ENCODE results near the gene BNC2.
"Not testable (repeated sequence)": the region's sequence is repeated elsewhere in the genome, so short reads cannot be mapped to it uniquely, and the experiment has no call there.

BNC2 gene

DNA sequence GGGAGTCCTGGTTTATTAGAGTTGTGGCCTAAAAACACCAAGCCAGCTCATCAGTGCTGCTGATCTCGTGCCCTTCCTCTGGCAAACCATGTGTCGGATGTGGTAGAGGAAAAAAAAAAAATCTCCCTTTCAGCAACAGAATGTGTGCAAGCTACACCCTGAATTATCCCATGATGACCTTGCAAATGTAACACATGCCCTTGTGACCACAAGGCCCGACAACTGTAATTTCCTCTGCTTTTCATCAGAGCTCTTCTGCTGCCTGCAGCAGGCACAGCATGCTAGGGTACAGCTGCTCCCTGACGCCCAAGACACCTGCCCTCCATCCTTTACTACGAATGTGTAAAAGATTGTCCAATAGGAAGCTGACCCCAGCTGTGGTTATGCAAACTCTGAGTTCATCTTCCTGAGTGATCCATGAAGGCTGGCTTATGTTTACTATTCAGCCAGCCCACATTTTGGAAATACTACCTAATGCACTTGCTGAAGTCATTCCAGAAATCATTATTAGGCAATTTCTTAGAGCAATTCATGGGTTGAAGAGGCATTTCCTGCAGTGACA lies 14.6 kb upstream of the BNC2 start:
- Histone ChIP-seq H3K27me3 (ENCODE audit: control insufficient read depth, insufficient read depth, low read length) (no peaks in the 10 kb centered on the region), H3K36me3 (ENCODE audit: insufficient read depth, low read length) (no peaks in the 10 kb centered on the region), H3K9me3 (replicated peaks; ENCODE audit: low read length) (no peaks in the 10 kb centered on the region), H3K4me3 (ENCODE audit: low read length) (no peak overlapping the region), H3K4me1 (ENCODE audit: control insufficient read depth, insufficient read depth, low read length) (peaks cover 11% of the 10 kb centered on the region), H3K9ac (ENCODE audit: low read depth, low read length) (no peak overlapping the region), H3K4me2 (ENCODE audit: low read length) (no peak overlapping the region)

DNA sequence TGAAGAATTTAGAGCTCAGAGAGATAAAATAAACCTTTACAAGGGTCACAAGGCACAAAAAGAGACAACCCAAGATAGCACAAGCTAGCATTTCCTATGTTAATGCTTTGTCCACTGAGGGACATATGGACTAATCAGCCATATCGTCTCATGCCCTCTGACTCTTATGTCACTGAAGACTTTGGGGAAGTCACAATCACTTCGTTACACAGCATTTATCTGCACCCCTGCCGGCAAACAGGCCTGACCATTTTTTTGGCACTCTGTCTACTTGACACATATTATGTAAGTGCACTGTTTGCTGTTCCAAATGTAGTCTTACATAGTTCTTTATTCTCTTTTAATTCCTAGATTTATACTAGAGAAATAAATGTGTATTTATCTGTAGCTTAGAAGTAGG lies 13.9 kb upstream of the BNC2 start:
- H3K4me1 ChIP-seq (ENCODE audit: control insufficient read depth, insufficient read depth, low read length) = peaks cover 11% of the 10 kb centered on the region
- H3K4me2 ChIP-seq (ENCODE audit: low read length) = no peak overlapping the region
- H3K27me3 ChIP-seq (ENCODE audit: control insufficient read depth, insufficient read depth, low read length) = no peaks in the 10 kb centered on the region
- H3K9me3 ChIP-seq (replicated peaks; ENCODE audit: low read length) = no peaks in the 10 kb centered on the region
- no peak overlapping the region for H3K9ac ChIP-seq (ENCODE audit: low read depth, low read length)
- no peaks in the 10 kb centered on the region for H3K36me3 ChIP-seq (ENCODE audit: insufficient read depth, low read length)
- H3K4me3 ChIP-seq (ENCODE audit: low read length) = no peak overlapping the region

DNA sequence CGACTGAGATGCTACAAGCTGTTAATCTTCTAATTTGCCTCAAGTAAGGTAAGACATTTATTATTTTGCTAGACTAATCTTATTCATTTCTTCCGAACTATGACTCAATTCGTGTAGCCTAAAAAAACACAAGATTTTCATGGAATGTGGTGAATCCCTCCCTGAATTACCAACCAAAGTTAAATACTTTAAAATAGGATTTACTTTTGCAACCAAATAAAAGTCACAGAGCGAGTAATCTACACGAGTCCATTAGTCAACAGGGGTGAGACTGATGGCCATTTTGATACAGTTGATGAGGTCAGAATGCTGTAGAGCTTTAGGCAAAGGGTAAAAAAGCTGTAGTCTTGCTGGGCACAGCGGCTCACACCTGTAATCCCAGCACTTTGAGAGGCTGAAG lies 13.1 kb upstream of the BNC2 start:
- H3K9ac ChIP-seq (ENCODE audit: low read depth, low read length) = no peak overlapping the region
- no peaks in the 10 kb centered on the region for H3K9me3 ChIP-seq (replicated peaks; ENCODE audit: low read length)

DNA sequence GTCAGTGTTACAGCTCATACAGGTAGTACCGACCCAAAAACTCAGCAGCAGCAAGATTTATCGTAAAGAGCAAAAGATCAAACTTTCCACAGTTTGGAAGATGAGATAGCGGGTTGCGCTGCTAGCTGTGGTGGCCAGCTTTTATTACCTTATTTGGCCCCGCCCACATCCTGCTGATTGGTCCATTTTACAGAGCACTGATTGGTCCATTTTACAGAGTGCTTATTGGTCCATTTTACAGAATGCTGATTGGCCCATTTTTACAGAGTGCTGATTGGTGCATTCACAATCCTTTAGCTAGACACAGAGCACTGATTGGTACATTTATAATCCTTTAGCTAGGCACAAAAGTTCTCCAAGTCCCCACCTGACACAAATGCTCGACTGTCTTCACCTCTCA lies 12.0 kb upstream of the BNC2 start:
- not testable (repeated sequence) for H3K4me3 ChIP-seq (ENCODE audit: low read length); H3K36me3 ChIP-seq (ENCODE audit: insufficient read depth, low read length); H3K9ac ChIP-seq (ENCODE audit: low read depth, low read length); H3K9me3 ChIP-seq (replicated peaks; ENCODE audit: low read length); H3K4me2 ChIP-seq (ENCODE audit: low read length); H3K27me3 ChIP-seq (ENCODE audit: control insufficient read depth, insufficient read depth, low read length)
- H3K4me1 ChIP-seq (ENCODE audit: control insufficient read depth, insufficient read depth, low read length) = peaks cover 11% of the 10 kb centered on the region

More for the DNA sequence above, 13.1 kb upstream of the BNC2 start:
- Histone ChIP-seq H3K4me1 (ENCODE audit: control insufficient read depth, insufficient read depth, low read length) (peaks cover 11% of the 10 kb centered on the region), H3K36me3 (ENCODE audit: insufficient read depth, low read length) (no peaks in the 10 kb centered on the region), H3K4me2 (ENCODE audit: low read length) (no peak overlapping the region), H3K4me3 (ENCODE audit: low read length) (no peak overlapping the region), H3K27me3 (ENCODE audit: control insufficient read depth, insufficient read depth, low read length) (no peaks in the 10 kb centered on the region)

DNA sequence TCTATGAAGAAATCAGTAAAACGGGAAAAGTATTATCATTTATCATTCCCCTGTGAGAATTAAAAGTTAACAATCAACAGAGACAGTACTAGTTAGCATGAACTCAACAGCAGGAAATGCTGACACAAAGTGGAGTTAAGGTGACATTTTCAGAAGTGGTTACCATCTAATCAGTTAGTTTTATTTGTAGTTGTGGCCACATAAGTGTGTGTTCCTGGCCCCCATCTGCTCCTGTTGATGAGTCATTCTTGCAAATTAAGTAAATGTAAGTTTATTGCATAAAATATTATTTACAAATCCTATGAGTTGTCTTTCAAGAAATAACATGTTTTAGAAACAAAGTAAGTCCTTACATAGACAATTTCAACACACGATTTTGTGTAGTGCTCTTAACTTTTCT lies 8.9 kb upstream of the BNC2 start:
- H3K27me3 ChIP-seq (ENCODE audit: control insufficient read depth, insufficient read depth, low read length) = no peaks in the 10 kb centered on the region
- H3K36me3 ChIP-seq (ENCODE audit: insufficient read depth, low read length) = no peaks in the 10 kb centered on the region
- peaks cover 3% of the 10 kb centered on the region for H3K4me1 ChIP-seq (ENCODE audit: control insufficient read depth, insufficient read depth, low read length)
- no peak overlapping the region for H3K4me2 ChIP-seq (ENCODE audit: low read length)
- no peak overlapping the region for H3K9ac ChIP-seq (ENCODE audit: low read depth, low read length)
- no peaks in the 10 kb centered on the region for H3K9me3 ChIP-seq (replicated peaks; ENCODE audit: low read length)
- no peak overlapping the region for H3K4me3 ChIP-seq (ENCODE audit: low read length)

DNA sequence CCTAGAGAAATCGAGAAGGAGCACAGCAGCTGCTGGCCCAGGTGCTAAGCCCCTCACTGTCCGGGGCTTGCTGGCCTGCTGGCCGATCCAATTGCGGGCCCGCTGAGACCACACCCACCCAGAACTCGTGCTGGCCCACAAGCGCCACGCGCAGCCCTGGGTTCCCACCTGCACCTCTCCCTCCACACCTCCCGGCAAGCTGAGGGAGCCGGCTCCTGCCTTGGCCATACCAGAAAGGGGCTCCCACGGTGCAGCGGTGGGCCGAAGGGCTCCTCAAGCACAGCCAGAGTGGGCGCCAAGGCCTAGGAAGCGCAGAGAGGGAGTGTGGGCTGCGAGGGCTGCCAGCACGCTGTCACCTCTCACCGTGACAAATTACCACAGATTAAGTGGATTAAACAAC lies 6.8 kb upstream of the BNC2 start:
- Histone ChIP-seq H3K27me3 (ENCODE audit: control insufficient read depth, insufficient read depth, low read length) (no peaks in the 10 kb centered on the region), H3K9ac (ENCODE audit: low read depth, low read length) (no peak overlapping the region), H3K9me3 (replicated peaks; ENCODE audit: low read length) (no peaks in the 10 kb centered on the region), H3K36me3 (ENCODE audit: insufficient read depth, low read length) (no peaks in the 10 kb centered on the region), H3K4me1 (ENCODE audit: control insufficient read depth, insufficient read depth, low read length) (peaks cover 9% of the 10 kb centered on the region), H3K4me3 (ENCODE audit: low read length) (no peak overlapping the region), H3K4me2 (ENCODE audit: low read length) (no peak overlapping the region)

DNA sequence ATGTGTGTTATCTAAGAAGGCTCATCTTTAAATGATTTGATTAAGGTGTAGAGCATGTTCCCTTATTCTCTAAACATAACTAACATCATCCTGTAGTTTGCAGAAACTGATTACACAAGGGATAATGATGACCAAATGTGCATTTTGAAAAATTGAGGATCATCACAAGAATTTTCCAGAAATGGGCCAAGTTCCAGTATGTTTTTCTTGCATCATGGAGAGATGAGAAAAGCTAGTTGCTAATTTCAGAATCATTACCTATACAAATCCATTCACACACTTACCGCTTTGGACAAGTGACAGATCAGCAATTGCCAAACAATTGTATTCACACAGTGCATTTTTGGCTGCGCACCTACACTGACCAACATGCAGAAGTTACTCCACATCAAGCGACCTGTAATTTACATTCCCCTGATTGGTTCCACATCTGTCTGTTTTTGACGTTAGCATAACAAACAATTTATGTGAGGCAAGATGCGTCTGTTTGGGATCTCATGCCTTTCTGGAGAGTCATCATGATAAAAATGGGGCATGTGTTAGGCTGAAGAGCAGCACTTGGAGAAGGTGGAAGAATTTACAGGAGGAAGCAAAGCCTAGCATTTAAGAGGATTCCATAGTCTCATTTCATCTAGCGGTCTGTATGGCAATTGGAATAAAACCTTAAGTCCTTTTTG lies 2.8 kb upstream of the BNC2 start:
- Histone ChIP-seq H3K4me3 (ENCODE audit: low read length) (no peak overlapping the region), H3K4me2 (ENCODE audit: low read length) (no peak overlapping the region), H3K4me1 (ENCODE audit: control insufficient read depth, insufficient read depth, low read length) (peaks cover 19% of the 10 kb centered on the region), H3K36me3 (ENCODE audit: insufficient read depth, low read length) (no peaks in the 10 kb centered on the region), H3K27me3 (ENCODE audit: control insufficient read depth, insufficient read depth, low read length) (no peaks in the 10 kb centered on the region), H3K9me3 (replicated peaks; ENCODE audit: low read length) (no peaks in the 10 kb centered on the region), H3K9ac (ENCODE audit: low read depth, low read length) (no peak overlapping the region)

DNA sequence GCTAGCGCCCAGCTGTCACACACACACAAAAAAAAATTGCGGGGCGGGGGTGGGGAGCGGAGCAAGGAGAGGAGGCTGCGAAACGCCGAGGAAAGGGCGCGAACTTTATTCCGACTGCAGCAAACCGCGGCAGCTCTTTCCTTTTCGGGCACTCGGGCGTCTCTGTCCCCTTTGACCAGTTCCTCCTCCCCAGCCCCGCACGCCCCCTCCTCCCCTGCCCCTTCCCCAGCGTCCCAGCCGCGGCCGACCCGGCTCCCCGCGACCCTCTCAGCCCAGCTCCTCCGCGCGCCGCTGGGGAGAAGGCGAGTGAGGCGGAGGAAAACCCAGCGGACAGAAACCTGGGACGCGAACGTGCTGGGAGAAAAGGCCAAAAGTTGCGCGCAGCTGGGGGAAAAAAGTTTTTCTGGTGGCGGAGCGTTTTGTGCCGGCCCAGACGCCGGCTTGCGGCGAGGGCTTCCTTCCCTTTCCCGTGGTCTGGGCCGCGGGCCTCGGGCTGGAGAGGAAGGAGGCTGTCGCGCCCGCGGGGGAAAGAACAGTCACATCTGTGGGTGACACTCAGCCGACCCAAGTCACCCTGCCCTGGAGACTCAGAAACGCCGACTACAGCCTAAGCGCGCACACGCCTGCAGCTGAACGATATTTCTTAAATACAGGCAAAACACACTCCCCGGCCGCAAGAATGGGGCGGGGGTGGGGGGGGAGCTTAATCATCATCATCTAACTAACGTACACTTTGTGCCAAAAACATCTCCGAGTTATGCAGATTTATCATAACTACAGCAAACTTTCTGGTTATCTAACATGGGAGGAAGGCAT lies 1.1 kb upstream of the BNC2 start:
- H3K27me3 ChIP-seq (ENCODE audit: control insufficient read depth, insufficient read depth, low read length) = no peaks in the 10 kb centered on the region
- peak overlapping the region; percentile 96 for H3K4me2 ChIP-seq (ENCODE audit: low read length)
- H3K9me3 ChIP-seq (replicated peaks; ENCODE audit: low read length) = no peaks in the 10 kb centered on the region
- H3K4me1 ChIP-seq (ENCODE audit: control insufficient read depth, insufficient read depth, low read length) = peaks cover 34% of the 10 kb centered on the region
- peak overlapping the region; percentile 86 for H3K4me3 ChIP-seq (ENCODE audit: low read length)
- H3K36me3 ChIP-seq (ENCODE audit: insufficient read depth, low read length) = no peaks in the 10 kb centered on the region
- H3K9ac ChIP-seq (ENCODE audit: low read depth, low read length) = peak overlapping the region; percentile 88

DNA sequence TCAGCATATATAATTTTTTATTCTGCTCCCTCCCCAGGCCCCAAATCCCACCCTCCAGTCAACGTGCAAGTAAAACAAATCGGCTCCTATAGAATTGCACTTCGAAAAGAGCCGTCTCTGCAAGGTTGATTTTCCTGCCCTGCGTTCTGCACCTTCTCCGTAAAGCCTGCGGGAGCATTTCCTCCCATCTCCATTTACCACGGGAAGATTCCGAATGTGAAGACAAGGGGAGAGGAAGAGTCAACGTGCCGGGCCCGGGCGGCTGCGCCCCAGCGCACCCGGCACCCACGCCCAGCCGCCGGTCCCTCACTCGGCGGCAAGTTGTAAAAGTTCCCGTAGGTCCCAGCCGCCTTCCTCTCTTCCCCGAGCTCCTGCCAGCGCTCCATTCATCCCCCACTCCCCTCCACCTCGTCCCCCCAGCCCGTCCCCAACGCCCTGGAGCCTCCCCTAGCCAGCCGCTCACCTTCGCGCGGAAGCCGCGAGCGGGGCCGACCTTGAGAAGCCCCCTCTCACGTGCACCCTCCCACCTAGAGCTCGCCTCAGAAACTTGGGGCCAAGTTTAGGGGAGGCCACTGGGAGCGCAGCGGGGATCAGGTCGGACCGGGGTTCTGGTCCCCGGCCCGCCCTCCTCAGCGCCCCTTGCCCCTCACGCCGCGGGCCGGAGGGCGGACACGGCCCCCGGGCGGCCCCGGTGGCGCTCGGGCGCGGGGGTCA lies 431 bp downstream of the BNC2 start:
- Histone ChIP-seq H3K9ac (ENCODE audit: low read depth, low read length) (peak overlapping the region; percentile 88), H3K4me3 (ENCODE audit: low read length) (peak overlapping the region; percentile 86), H3K27me3 (ENCODE audit: control insufficient read depth, insufficient read depth, low read length) (no peaks in the 10 kb centered on the region)

DNA sequence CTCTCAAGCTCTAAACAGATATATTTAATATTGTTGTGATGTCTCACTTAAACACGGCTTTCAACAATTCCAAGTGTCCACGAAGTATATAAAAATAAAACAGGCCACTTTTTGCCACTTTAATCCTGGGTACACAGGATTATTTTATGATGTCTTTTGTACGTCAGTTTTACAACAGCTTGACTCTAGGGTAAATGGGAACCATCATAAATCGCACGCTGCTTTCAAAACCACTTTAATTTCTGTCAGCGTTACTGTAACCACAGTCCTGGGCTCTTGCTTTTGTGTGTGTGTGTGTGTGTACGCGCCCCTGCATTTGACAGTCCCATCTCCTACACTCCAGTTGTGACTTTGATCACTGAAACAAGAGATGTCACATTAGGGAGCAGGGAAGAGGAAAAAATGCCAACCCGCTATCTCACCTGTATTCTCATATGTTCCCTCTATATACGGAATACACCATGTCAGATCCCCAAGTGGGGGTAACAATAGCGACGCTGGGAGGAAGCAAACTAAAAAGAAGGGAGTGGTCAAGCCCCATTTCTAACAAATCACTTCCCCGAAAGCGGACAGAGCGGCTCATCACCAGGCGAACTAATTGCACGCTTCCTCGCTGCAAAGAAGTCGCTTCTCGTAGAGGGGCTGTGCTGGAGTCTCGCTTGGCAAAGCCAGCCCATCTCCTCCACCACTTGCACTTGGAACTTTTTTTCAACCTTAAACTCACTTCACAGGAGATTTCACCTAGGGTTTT lies 1.2 kb downstream of the BNC2 start:
- H3K27me3 ChIP-seq (ENCODE audit: control insufficient read depth, insufficient read depth, low read length) = no peaks in the 10 kb centered on the region
- H3K9me3 ChIP-seq (replicated peaks; ENCODE audit: low read length) = no peaks in the 10 kb centered on the region
- peak overlapping the region; percentile 96 for H3K4me2 ChIP-seq (ENCODE audit: low read length)
- H3K4me3 ChIP-seq (ENCODE audit: low read length) = peak overlapping the region; percentile 86
- peaks cover 55% of the 10 kb centered on the region for H3K4me1 ChIP-seq (ENCODE audit: control insufficient read depth, insufficient read depth, low read length)
- no peaks in the 10 kb centered on the region for H3K36me3 ChIP-seq (ENCODE audit: insufficient read depth, low read length)
- peak overlapping the region; percentile 88 for H3K9ac ChIP-seq (ENCODE audit: low read depth, low read length)

More for the DNA sequence above, 431 bp downstream of the BNC2 start:
- Histone ChIP-seq H3K9me3 (replicated peaks; ENCODE audit: low read length) (no peaks in the 10 kb centered on the region), H3K4me1 (ENCODE audit: control insufficient read depth, insufficient read depth, low read length) (peaks cover 48% of the 10 kb centered on the region), H3K4me2 (ENCODE audit: low read length) (peak overlapping the region; percentile 96), H3K36me3 (ENCODE audit: insufficient read depth, low read length) (no peaks in the 10 kb centered on the region)

DNA sequence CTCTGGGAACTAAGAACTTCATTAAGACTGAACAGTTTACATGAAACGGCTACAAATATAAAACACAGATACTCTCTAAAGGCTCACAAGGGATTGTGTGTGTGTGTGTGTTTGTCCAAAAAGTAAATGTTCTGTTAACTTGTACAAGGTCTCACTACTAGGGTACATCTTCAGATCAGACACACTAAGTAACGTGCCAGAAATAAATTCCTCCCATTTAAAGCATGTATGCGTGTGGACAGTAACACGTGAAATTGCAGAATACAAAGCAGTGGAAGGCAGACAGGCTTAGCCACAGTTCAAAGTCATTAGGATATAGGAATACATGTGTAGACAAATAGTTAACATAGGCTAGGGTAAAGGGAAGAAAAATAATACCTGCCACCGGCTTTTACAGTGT lies 1.8 kb downstream of the BNC2 start:
- Histone ChIP-seq H3K36me3 (ENCODE audit: insufficient read depth, low read length) (no peaks in the 10 kb centered on the region), H3K27me3 (ENCODE audit: control insufficient read depth, insufficient read depth, low read length) (no peaks in the 10 kb centered on the region), H3K4me2 (ENCODE audit: low read length) (peak overlapping the region; percentile 96), H3K9ac (ENCODE audit: low read depth, low read length) (peak overlapping the region; percentile 88), H3K4me3 (ENCODE audit: low read length) (peak overlapping the region; percentile 86), H3K4me1 (ENCODE audit: control insufficient read depth, insufficient read depth, low read length) (peaks cover 60% of the 10 kb centered on the region), H3K9me3 (replicated peaks; ENCODE audit: low read length) (no peaks in the 10 kb centered on the region)
